HepG2 (cell line): ENCODE data around the gene FANCE. TPM values are rescaled to one million over a fixed set of nuclear protein-coding genes. Genes with fewer than 3 reads are reported as not detected.

Source experiments
- ATF3 ChIP-seq: sonication (generic); formaldehyde crosslinking; IDR thresholded peaks from 2 replicates; pipeline ENCODE4 v1.4.0; 2020; ENCODE audit warnings: missing genetic modification reagents
- CHCHD3 ChIP-seq: sonication (generic); formaldehyde crosslinking; IDR thresholded peaks from 2 replicates; pipeline ENCODE4 v1.8.0; 2022; ENCODE audit warnings: mild to moderate bottlenecking, missing genetic modification reagents, moderate library complexity
- HBP1 ChIP-seq: IDR thresholded peaks from 2 replicates; pipeline ENCODE4 v1.6.1; 2016; ENCODE audit warnings: low read depth, control low read depth
- KDM1A ChIP-seq: IDR thresholded peaks from 2 replicates; pipeline ENCODE4 v1.6.1; 2016; ENCODE audit warnings: missing compliant biosample characterization
- MIXL1 ChIP-seq: IDR thresholded peaks from 2 replicates; pipeline ENCODE4 v1.6.1; 2016
- NRL ChIP-seq: sonication (generic); formaldehyde crosslinking; IDR thresholded peaks from 2 replicates; pipeline ENCODE4 v1.5.0; 2020; ENCODE audit warnings: missing genetic modification reagents, mild to moderate bottlenecking, moderate library complexity, borderline replicate concordance
- PHF8 ChIP-seq: sonication (generic); formaldehyde crosslinking; IDR thresholded peaks from 2 replicates; pipeline ENCODE4 v1.5.0; 2020; ENCODE audit warnings: missing genetic modification reagents
- SETDB1 ChIP-seq: sonication (generic); formaldehyde crosslinking; IDR thresholded peaks from 2 replicates; pipeline ENCODE4 v1.5.1; 2020; ENCODE audit warnings: missing genetic modification reagents, mild to moderate bottlenecking, borderline replicate concordance
- SNAPC4 ChIP-seq: sonication (generic); formaldehyde crosslinking; IDR thresholded peaks from 2 replicates; pipeline ENCODE4 v1.4.0; 2020; ENCODE audit warnings: mild to moderate bottlenecking, missing genetic modification reagents
- TAF15 ChIP-seq: fragments of 200-400 bp; formaldehyde crosslinking; IDR thresholded peaks from one replicate; pipeline ENCODE4 v1.6.1; 2018; ENCODE audit warnings: mild to moderate bottlenecking, low read depth, low read length; ENCODE audit not compliant: poor library complexity, severe bottlenecking
- USF2 ChIP-seq, 2 experiments: sonication (generic) in 1 of 2; formaldehyde crosslinking in 1 of 2; IDR thresholded peaks; 2 replicates each; pipeline versions ENCODE4 v1.5.1 to v1.6.1; 2011 to 2020; ENCODE audit warnings: borderline replicate concordance in 1 of 2, low read depth in 1 of 2, low read length in 1 of 2, mild to moderate bottlenecking in 1 of 2, missing genetic modification reagents in 1 of 2, moderate library complexity in 1 of 2
- ZNF136 ChIP-seq: sonication (generic); formaldehyde crosslinking; IDR thresholded peaks from 2 replicates; pipeline ENCODE4 v1.8.1; 2022; ENCODE audit warnings: low read depth, mild to moderate bottlenecking, moderate library complexity, missing genetic modification reagents
- ZNF232 ChIP-seq: sonication (generic); formaldehyde crosslinking; IDR thresholded peaks from 2 replicates; pipeline ENCODE4 v1.4.0; 2020; ENCODE audit warnings: missing genetic modification reagents, borderline replicate concordance
- polyA plus RNA-seq, 8 experiments: library from polyadenylated mRNA; depleted of rRNA in 3 of 8; stranded (reverse) in 7 of 8; unstranded in 1 of 8; fragments of >200 nt; fragmentation: Illumina TruSeq in 4 of 8; extraction: Trizol in 4 of 8; gene quantifications; 2 replicates each; pipeline versions ENCODE4 v1.2.1 to v1.2.3, GENCODE V29; 2011 to 2016; ENCODE audit warnings: low read depth in 4 of 8, missing spikeins in 1 of 8, mixed read lengths in 1 of 8; ENCODE audit not compliant: insufficient read depth in 1 of 8
- total RNA-seq, 5 experiments: library from RNA; depleted of rRNA; stranded (reverse); fragments of >200 nt; fragmentation: Illumina TruSeq; extraction: Trizol; gene quantifications; 2 replicates each; pipeline ENCODE4 v1.2.3, GENCODE V29; 2016; ENCODE audit warnings: low read depth in 1 of 5
- TF ChIP-seq, protein P1 (sequence below): sonication (generic); formaldehyde crosslinking; IDR thresholded peaks from 2 replicates; pipeline ENCODE4 v1.4.0; 2020; ENCODE audit warnings: missing genetic modification reagents
- TF ChIP-seq, protein P2 (sequence below): sonication (generic); formaldehyde crosslinking; IDR thresholded peaks from 2 replicates; pipeline ENCODE4 v1.5.1; 2020; ENCODE audit warnings: missing genetic modification reagents, mild to moderate bottlenecking, borderline replicate concordance

FANCE gene
- total and polyA plus RNA-seq, 2 of the 13 experiments (the other 11 are each of a cell fraction or from before 2014, with no cell fraction given) = 7.1 to 11.2 TPM

DNA sequence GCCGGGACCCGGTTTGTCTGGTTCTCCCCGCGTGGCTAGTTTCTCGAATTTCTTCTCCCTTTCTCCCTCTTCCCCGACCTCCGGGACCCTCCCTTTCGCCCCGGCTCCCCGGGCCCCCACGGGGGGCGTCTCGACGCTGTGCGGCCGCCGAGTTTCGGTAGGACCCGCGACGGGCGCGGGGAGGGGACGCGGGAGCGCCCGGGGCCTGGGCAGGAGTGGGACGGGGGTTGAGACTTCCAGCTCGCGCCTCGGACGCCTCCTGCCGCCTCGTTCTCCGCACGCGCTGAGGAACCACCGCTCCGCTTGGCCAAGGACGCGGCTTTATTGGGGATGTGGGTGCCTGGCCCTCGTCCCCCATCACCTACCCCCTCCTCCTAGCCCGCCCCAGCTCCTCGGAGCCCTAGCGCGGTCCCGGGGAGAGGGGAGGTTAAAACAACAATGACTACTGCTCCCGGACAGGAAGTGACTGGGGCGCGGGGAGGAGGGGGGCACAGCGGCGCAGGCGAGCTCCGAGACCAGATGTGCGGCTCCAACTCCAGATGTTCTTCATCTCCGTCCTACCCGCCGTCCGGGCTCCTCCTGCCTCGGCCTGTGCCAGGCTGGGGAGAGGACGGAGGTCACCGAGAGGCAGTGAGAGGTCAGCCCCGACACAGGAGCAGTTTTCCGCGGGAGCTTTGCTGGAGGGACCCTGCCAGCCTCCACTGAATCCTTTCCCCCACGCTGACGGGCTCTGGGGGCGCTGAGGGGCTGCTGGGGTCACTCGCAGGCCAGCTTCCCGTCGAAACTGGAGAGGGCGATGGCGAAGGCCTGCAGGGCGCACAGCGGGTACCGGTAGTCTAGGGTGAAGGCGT, 45.7 kb downstream of the FANCE start (continued):
- TF ChIP-seq, protein P1, sequence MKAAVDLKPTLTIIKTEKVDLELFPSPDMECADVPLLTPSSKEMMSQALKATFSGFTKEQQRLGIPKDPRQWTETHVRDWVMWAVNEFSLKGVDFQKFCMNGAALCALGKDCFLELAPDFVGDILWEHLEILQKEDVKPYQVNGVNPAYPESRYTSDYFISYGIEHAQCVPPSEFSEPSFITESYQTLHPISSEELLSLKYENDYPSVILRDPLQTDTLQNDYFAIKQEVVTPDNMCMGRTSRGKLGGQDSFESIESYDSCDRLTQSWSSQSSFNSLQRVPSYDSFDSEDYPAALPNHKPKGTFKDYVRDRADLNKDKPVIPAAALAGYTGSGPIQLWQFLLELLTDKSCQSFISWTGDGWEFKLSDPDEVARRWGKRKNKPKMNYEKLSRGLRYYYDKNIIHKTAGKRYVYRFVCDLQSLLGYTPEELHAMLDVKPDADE = peak; percentile 93; the same call in 1 of the 2 replicates
- TF ChIP-seq TAF15 (no peak), SNAPC4 (CRISPR knock-in tag) (no peak), NRL (CRISPR knock-in tag) (peak; percentile 68; the same call in 1 of the 2 replicates), MIXL1 (CRISPR knock-in tag) (no peak), PHF8 (peak; percentile 57), USF2 (IDR thresholded peaks at IDR 0.05; ENCODE audit: low read depth, low read length) (no peak), USF2 (CRISPR knock-in tag; IDR thresholded peaks at IDR 0.05; ENCODE audit: borderline replicate concordance) (no peak), SETDB1 (CRISPR knock-in tag) (no peak), ZNF232 (peak; percentile 92), HBP1 (CRISPR knock-in tag) (no peak; the same call in 1 of the 2 replicates), CHCHD3 (0 out of 2 replicates have a peak, but pooled peaks have one; percentile 24), KDM1A (CRISPR knock-in tag) (no peak; the same call in 1 of the 2 replicates), ZNF136 (CRISPR knock-in tag) (no peak; the same call in 1 of the 2 replicates), ATF3 (CRISPR knock-in tag) (no peak)
- TF ChIP-seq, protein P2, sequence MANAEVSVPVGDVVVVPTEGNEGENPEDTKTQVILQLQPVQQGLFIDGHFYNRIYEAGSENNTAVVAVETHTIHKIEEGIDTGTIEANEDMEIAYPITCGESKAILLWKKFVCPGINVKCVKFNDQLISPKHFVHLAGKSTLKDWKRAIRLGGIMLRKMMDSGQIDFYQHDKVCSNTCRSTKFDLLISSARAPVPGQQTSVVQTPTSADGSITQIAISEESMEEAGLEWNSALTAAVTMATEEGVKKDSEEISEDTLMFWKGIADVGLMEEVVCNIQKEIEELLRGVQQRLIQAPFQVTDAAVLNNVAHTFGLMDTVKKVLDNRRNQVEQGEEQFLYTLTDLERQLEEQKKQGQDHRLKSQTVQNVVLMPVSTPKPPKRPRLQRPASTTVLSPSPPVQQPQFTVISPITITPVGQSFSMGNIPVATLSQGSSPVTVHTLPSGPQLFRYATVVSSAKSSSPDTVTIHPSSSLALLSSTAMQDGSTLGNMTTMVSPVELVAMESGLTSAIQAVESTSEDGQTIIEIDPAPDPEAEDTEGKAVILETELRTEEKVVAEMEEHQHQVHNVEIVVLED = peak; percentile 35; the same call in 1 of the 2 replicates
